SK-N-SH (cell line): ENCODE data around the gene IFT25. TPM values are rescaled to one million over a fixed set of nuclear protein-coding genes. Genes with fewer than 3 reads are reported as not detected.
"Not testable (repeated sequence)": the region's sequence is repeated elsewhere in the genome, so short reads cannot be mapped to it uniquely, and the experiment has no call there.

Experiments used
- CTCF ChIA-PET: fragments of 300-600, 350-600 bp; formaldehyde crosslinking; extraction: SDS; loops from one replicate; lab custom pipeline; 2021; lab: Yijun Ruan, JAX
- POLR2A ChIA-PET: fragments of 350-600 bp; sonication (Branson Sonifier 250); formaldehyde crosslinking; extraction: SDS; loops from one replicate; lab custom pipeline; 2020; ENCODE audit warnings: antibody characterized with exemption, inconsistent platforms; lab: Yijun Ruan, JAX
- DNase-seq: peaks from one replicate; pipeline ENCODE4 v3.0.0; 2012
- H2AFZ ChIP-seq: fragments of 200-600 bp; sonication (generic); 2 replicates; pipeline ENCODE4 v1.8.1; 2016; ENCODE audit warnings: antibody characterized with exemption, mild to moderate bottlenecking, low read depth
- H3F3A ChIP-seq: fragments of 200-600 bp; sonication (generic); replicated peaks from 2 replicates; pipeline ENCODE3; 2016; ENCODE audit warnings: antibody characterized with exemption, mild to moderate bottlenecking; ENCODE audit not compliant: insufficient read depth
- H3K27ac ChIP-seq, 2 experiments: fragments of 200-500 bp in 1 of 2; fragments of 200-600 bp in 1 of 2; sonication (Bioruptor generic) in 1 of 2; sonication (generic), shearing (Covaris generic) in 1 of 2; 2 replicates each; pipeline versions ENCODE4 v1.5.1 to v1.6.1; 2014 to 2016; ENCODE audit warnings: low read depth in 2 of 2, inconsistent platforms in 1 of 2, low read length in 1 of 2, mild to moderate bottlenecking in 1 of 2, mixed read lengths in 1 of 2
- H3K27me3 ChIP-seq: fragments of 200-600 bp; sonication (generic), shearing (Covaris generic); 2 replicates; pipeline ENCODE4 v1.6.1; 2016; ENCODE audit warnings: mixed run types; ENCODE audit not compliant: insufficient read depth
- H3K36me3 ChIP-seq, 2 experiments: fragments of 200-500 bp in 1 of 2; fragments of 200-600 bp in 1 of 2; sonication (Bioruptor generic) in 1 of 2; sonication (generic) in 1 of 2; replicated peaks in 1 of 2; 2 replicates each; pipeline versions ENCODE3 to v1.5.1; 2014 to 2016; ENCODE audit warnings: low read length in 1 of 2, mild to moderate bottlenecking in 1 of 2; ENCODE audit not compliant: insufficient read depth in 2 of 2, control insufficient read depth in 1 of 2
- H3K4me1 ChIP-seq, 2 experiments: fragments of 200-500 bp in 1 of 2; fragments of 200-600 bp in 1 of 2; sonication (Bioruptor generic) in 1 of 2; sonication (generic), shearing (Covaris generic) in 1 of 2; 2 replicates each; pipeline versions ENCODE4 v1.5.1 to v1.6.1; 2014 to 2016; ENCODE audit warnings: low read depth in 1 of 2, low read length in 1 of 2, mixed run types in 1 of 2; ENCODE audit not compliant: insufficient read depth in 2 of 2, control insufficient read depth in 1 of 2
- H3K4me2 ChIP-seq: fragments of 200-600 bp; sonication (generic), shearing (Covaris generic); 2 replicates; pipeline ENCODE4 v1.6.1; 2017; ENCODE audit warnings: mixed run types
- H3K4me3 ChIP-seq, 2 experiments: fragments of 200-500 bp in 1 of 2; fragments of 200-600 bp in 1 of 2; sonication (Bioruptor generic) in 1 of 2; sonication (generic), shearing (Covaris generic) in 1 of 2; 2 replicates each; pipeline versions ENCODE4 v1.5.1 to v1.8.1; 2014 to 2016; ENCODE audit warnings: low read depth in 2 of 2, inconsistent platforms in 1 of 2, low read length in 1 of 2, mild to moderate bottlenecking in 1 of 2, mixed read lengths in 1 of 2, moderate library complexity in 1 of 2
- H3K79me2 ChIP-seq: fragments of 200-600 bp; sonication (generic); 2 replicates; pipeline ENCODE4 v1.8.1; 2017; ENCODE audit warnings: mild to moderate bottlenecking; ENCODE audit not compliant: insufficient read depth
- H3K9ac ChIP-seq: fragments of 200-600 bp; sonication (generic); 2 replicates; pipeline ENCODE4 v1.6.1; 2017; ENCODE audit warnings: mixed run types
- H3K9me2 ChIP-seq: fragments of 200-600 bp; sonication (generic); 2 replicates; pipeline ENCODE4 v1.6.1; 2017; ENCODE audit warnings: mixed run types
- H3K9me3 ChIP-seq: fragments of 200-600 bp; sonication (generic); 2 replicates; pipeline ENCODE4 v1.6.1; 2017; ENCODE audit warnings: mixed run types, mild to moderate bottlenecking, moderate library complexity
- H4K20me1 ChIP-seq: fragments of 200-600 bp; sonication (generic); 2 replicates; pipeline ENCODE4 v1.6.1; 2017; ENCODE audit warnings: mild to moderate bottlenecking, mixed run types; ENCODE audit not compliant: insufficient read depth
- EP300 ChIP-seq, 2 experiments: IDR thresholded peaks; 2 replicates each; pipeline versions ENCODE4 v1.4.0 to v1.6.1; 2012; ENCODE audit warnings: borderline replicate concordance in 1 of 2, low read depth in 1 of 2, low read length in 1 of 2
- EZH2phosphoT487 ChIP-seq: fragments of 200-600 bp; sonication (generic); IDR thresholded peaks from 2 replicates; pipeline ENCODE4 v1.6.1; 2017; ENCODE audit warnings: low read depth, mixed run types, mild to moderate bottlenecking, antibody characterized with exemption, moderate library complexity, borderline replicate concordance
- FOXM1 ChIP-seq: IDR thresholded peaks from 2 replicates; pipeline ENCODE4 v1.4.0; 2012; ENCODE audit warnings: low read depth, mild to moderate bottlenecking
- GABPA ChIP-seq: IDR thresholded peaks from 2 replicates; pipeline ENCODE4 v1.4.0; 2012; ENCODE audit warnings: low read depth, mild to moderate bottlenecking
- GATA2 ChIP-seq: sonication (generic); formaldehyde crosslinking; IDR thresholded peaks from 2 replicates; pipeline ENCODE4 v1.5.0; 2020; ENCODE audit warnings: mild to moderate bottlenecking, missing genetic modification reagents
- MXI1 ChIP-seq: IDR thresholded peaks from 2 replicates; pipeline ENCODE4 v1.6.1; 2012; ENCODE audit warnings: mild to moderate bottlenecking, low read depth, low read length, improper control_type of control experiment
- NRF1 ChIP-seq: IDR thresholded peaks from 2 replicates; pipeline ENCODE4 v1.6.1; 2012; ENCODE audit warnings: low read depth, mild to moderate bottlenecking, low read length
- POLR2AphosphoS5 ChIP-seq: IDR thresholded peaks from 2 replicates; pipeline ENCODE4 v1.6.1; 2012; ENCODE audit warnings: low read depth, low read length
- TAF1 ChIP-seq: IDR thresholded peaks from 2 replicates; pipeline ENCODE4 v1.6.1; 2012; ENCODE audit warnings: low read depth, mild to moderate bottlenecking, low read length, moderate library complexity, borderline replicate concordance
- TEAD4 ChIP-seq: IDR thresholded peaks from 2 replicates; pipeline ENCODE4 v1.4.0; 2012; ENCODE audit warnings: mild to moderate bottlenecking, borderline replicate concordance; ENCODE audit not compliant: insufficient read depth
- USF2 ChIP-seq: fragments of 150-350 bp; IDR thresholded peaks from 2 replicates; pipeline ENCODE4 v1.6.1; 2017; ENCODE audit warnings: antibody characterized with exemption, low read length, low read depth, borderline replicate concordance
- YY1 ChIP-seq: IDR thresholded peaks from 2 replicates; pipeline ENCODE4 v1.4.0; 2012; ENCODE audit warnings: low read depth, mild to moderate bottlenecking
- ZBTB33 ChIP-seq: IDR thresholded peaks from 2 replicates; pipeline ENCODE4 v1.4.0; 2012; ENCODE audit warnings: low read depth, borderline replicate concordance
- WGBS: methylation state at CpG from one replicate; pipeline ENCODE4 v1.1.6; 2017; ENCODE audit warnings: low lambda C conversion rate; 5-methylcytosine and 5-hydroxymethylcytosine counted together
- polyA plus RNA-seq, 3 experiments: library from polyadenylated mRNA; depleted of rRNA; stranded (reverse); fragments of >200 nt; gene quantifications; 2 replicates each; pipeline ENCODE4 v1.2.3, GENCODE V29; 2012

The IFT25 gene
- polyA plus RNA-seq, 1 of the 3 experiments (the other 2 are of a cell fraction) = 25.7 TPM

GRCh38 chr1:53969323-53969722, 23.8 kb upstream of the IFT25 start:
- Histone ChIP-seq H3K36me3 (peaks cover 41 to 55% of the 10 kb centered on the region in 2 experiments), H3F3A (peaks cover 11% of the 10 kb centered on the region)
- H2AFZ ChIP-seq, H3K4me2 ChIP-seq, H3K9ac ChIP-seq, H4K20me1 ChIP-seq, H3K27me3 ChIP-seq, H3K79me2 ChIP-seq, H3K9me3 ChIP-seq, H3K4me1 ChIP-seq, H3K27ac ChIP-seq, DNase-seq, H3K4me3 ChIP-seq, POLR2A ChIA-PET, H3K9me2 ChIP-seq: not testable (repeated sequence)
- CTCF ChIA-PET = interaction anchor here (9.7 kb wide), 1 partner anchor 9 kb away, joined by 47 read pairs; no protein-coding TSS in a partner anchor
- WGBS = 93% methylated on average over 2 of the region's 2 CpGs

GRCh38 chr1:53968125-53968513, 22.6 kb upstream of the IFT25 start:
- no peak overlapping the region for H2AFZ ChIP-seq
- no peak for DNase-seq
- H3F3A ChIP-seq = peaks cover 11% of the 10 kb centered on the region
- H3K27ac ChIP-seq = no peak overlapping the region
- H3K9ac ChIP-seq = no peak overlapping the region
- no peaks in the 10 kb centered on the region for H3K9me3 ChIP-seq
- no peaks in the 10 kb centered on the region for H3K27me3 ChIP-seq
- WGBS = 88% methylated on average over 2 of the region's 2 CpGs
- TF ChIP-seq EZH2phosphoT487 = no peak
- TF ChIP-seq TAF1 = no peak
- TF ChIP-seq YY1 = no peak
- TF ChIP-seq, all 33 proteins: peak for 0
- Histone ChIP-seq H3K4me2 (no peak overlapping the region), H3K36me3 (peaks cover 50 to 57% of the 10 kb centered on the region in 2 experiments), H3K4me1 (no peaks in the 10 kb centered on the region), H3K79me2 (no peaks in the 10 kb centered on the region), H3K9me2 (no peaks in the 10 kb centered on the region), H3K4me3 (no peak overlapping the region), H4K20me1 (no peaks in the 10 kb centered on the region)
- ChIA-PET POLR2A (no interaction called here), CTCF (interaction anchor here (1.3 kb wide), 1 partner anchor 90 kb away, joined by 3 read pairs; no protein-coding TSS in a partner anchor)

- Histone ChIP-seq H3K9ac (no peak overlapping the region), H3K4me2 (no peak overlapping the region), H3F3A (peaks cover 11% of the 10 kb centered on the region), H3K27me3 (no peaks in the 10 kb centered on the region), H3K4me3 (no peak overlapping the region), H3K79me2 (no peaks in the 10 kb centered on the region), H4K20me1 (no peaks in the 10 kb centered on the region), H3K36me3 (peaks cover 53 to 55% of the 10 kb centered on the region in 2 experiments), H3K27ac (no peak overlapping the region), H3K9me3 (no peaks in the 10 kb centered on the region)
- POLR2A ChIA-PET = no interaction called here
- TF ChIP-seq YY1 (no peak), GATA2 (CRISPR knock-in tag) (no peak), FOXM1 (no peak), ZBTB33 (no peak), USF2 (no peak), EP300 (IDR thresholded peaks at IDR 0.05; ENCODE audit: borderline replicate concordance in 1 of 2, low read depth in 1 of 2, low read length in 1 of 2) (no peak), TEAD4 (no peak), GABPA (no peak), POLR2AphosphoS5 (no peak), NRF1 (no peak), MXI1 (no peak), EZH2phosphoT487 (no peak)
- TF ChIP-seq, all 33 proteins: peak for 0
- no peak for DNase-seq
- WGBS = 83% methylated on average over 7 of the region's 7 CpGs
- CTCF ChIA-PET = interaction anchor here (1.3 kb wide), 1 partner anchor 89 kb away, joined by 3 read pairs; no protein-coding TSS in a partner anchor
- H3K9me2 ChIP-seq = no peaks in the 10 kb centered on the region
- H2AFZ ChIP-seq = no peak overlapping the region
- no peaks in the 10 kb centered on the region for H3K4me1 ChIP-seq
Measured at GRCh38 chr1:53967409-53968124, 22.1 kb upstream of the IFT25 start.
